KMS-11 (cell line): ENCODE measurements around the gene TWIST2.

ENCODE experiments used
- H2AFZ ChIP-seq: fragments of 200-600 bp; sonication (generic); 2 replicates; pipeline ENCODE4 v1.6.1; 2016; ENCODE audit warnings: antibody characterized with exemption, mixed run types, low read depth
- H3K27ac ChIP-seq: fragments of 200-600 bp; sonication (generic); 2 replicates; pipeline ENCODE4 v1.6.1; 2016; ENCODE audit warnings: mild to moderate bottlenecking, mixed run types
- H3K27me3 ChIP-seq: fragments of 200-600 bp; sonication (generic); 2 replicates; pipeline ENCODE4 v1.6.1; 2017; ENCODE audit warnings: mild to moderate bottlenecking, low read depth, mixed run types, moderate library complexity; ENCODE audit not compliant: insufficient read depth
- H3K36me3 ChIP-seq: fragments of 200-600 bp; sonication (generic); 2 replicates; pipeline ENCODE4 v1.6.1; 2017; ENCODE audit warnings: mild to moderate bottlenecking, mixed run types; ENCODE audit not compliant: insufficient read depth
- H3K4me1 ChIP-seq: fragments of 200-600 bp; sonication (generic); 2 replicates; pipeline ENCODE4 v1.6.1; 2016; ENCODE audit warnings: mild to moderate bottlenecking, low read depth, mixed run types; ENCODE audit not compliant: poor library complexity, severe bottlenecking
- H3K4me2 ChIP-seq: fragments of 200-600 bp; sonication (generic); 2 replicates; pipeline ENCODE4 v1.7.0; 2016; ENCODE audit warnings: mild to moderate bottlenecking, mixed run types
- H3K4me3 ChIP-seq: fragments of 200-600 bp; sonication (generic); IDR thresholded peaks from 2 replicates; pipeline ENCODE4 v1.6.1; 2017; ENCODE audit warnings: low read depth, low read length, mixed read lengths; ENCODE audit not compliant: insufficient read depth
- H3K79me2 ChIP-seq: fragments of 200-600 bp; sonication (generic); 2 replicates; pipeline ENCODE4 v1.6.1; 2016; ENCODE audit warnings: low read depth, mixed run types; ENCODE audit not compliant: insufficient read depth
- H3K9ac ChIP-seq: fragments of 200-600 bp; sonication (generic); 2 replicates; pipeline ENCODE4 v1.6.1; 2016; ENCODE audit warnings: mild to moderate bottlenecking, mixed run types
- H4K20me1 ChIP-seq: fragments of 200-600 bp; sonication (generic); 2 replicates; pipeline ENCODE4 v1.6.1; 2016; ENCODE audit warnings: mild to moderate bottlenecking, mixed run types; ENCODE audit not compliant: insufficient read depth
- CTCF ChIP-seq: fragments of 200-600 bp; sonication (generic); conservative IDR thresholded peaks from 2 replicates; pipeline ENCODE4 v1.6.1; 2017; ENCODE audit warnings: low read depth, mild to moderate bottlenecking, antibody characterized with exemption, low read length, moderate library complexity, mixed read lengths

The TWIST2 gene

DNA sequence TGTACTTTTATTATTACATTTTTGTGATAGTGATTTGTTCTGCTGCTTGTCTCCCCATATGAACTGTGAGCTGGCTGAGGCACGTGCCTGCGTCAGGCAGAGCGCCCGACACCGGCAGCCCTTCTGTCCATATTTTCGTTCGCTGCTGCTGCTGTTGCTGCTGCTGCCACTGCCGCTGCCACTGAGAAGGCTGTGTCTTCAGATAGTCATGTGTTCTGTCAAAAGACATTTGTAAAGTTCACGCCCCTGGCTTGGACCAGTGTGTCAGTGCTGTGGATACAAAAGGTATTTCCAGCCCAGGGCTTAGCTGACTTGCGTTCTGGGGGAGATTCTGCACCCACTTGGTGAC lies 47.0 kb downstream of the TWIST2 start:
- no peak overlapping the region for H2AFZ ChIP-seq
- no peak for TF ChIP-seq CTCF
- H3K79me2 ChIP-seq, result no peaks in the 10 kb centered on the region

GRCh38 chr2:238895361-238895882 lies 47.5 kb downstream of the TWIST2 start:
- Histone ChIP-seq H3K4me2 (no peak overlapping the region), H2AFZ (no peak overlapping the region)

More for the DNA sequence above, 47.0 kb downstream of the TWIST2 start:
- Histone ChIP-seq H3K27ac (no peak overlapping the region), H3K27me3 (peaks cover 24% of the 10 kb centered on the region; the same call in 1 of the 2 replicates), H3K4me2 (no peak overlapping the region), H3K4me3 (no peak overlapping the region), H3K4me1 (no peaks in the 10 kb centered on the region), H3K9ac (no peak overlapping the region), H4K20me1 (no peaks in the 10 kb centered on the region), H3K36me3 (no peaks in the 10 kb centered on the region)

GRCh38 chr2:238895891-238896600 lies 48.2 kb downstream of the TWIST2 start:
- Histone ChIP-seq H3K27ac (no peak overlapping the region), H3K4me3 (no peak overlapping the region), H3K9ac (no peak overlapping the region)

More at GRCh38 chr2:238895361-238895882, 47.5 kb downstream of the TWIST2 start:
- Histone ChIP-seq H3K36me3 (no peaks in the 10 kb centered on the region), H3K9ac (no peak overlapping the region), H3K4me3 (no peak overlapping the region), H3K27me3 (peaks cover 24% of the 10 kb centered on the region; the same call in 1 of the 2 replicates), H3K79me2 (no peaks in the 10 kb centered on the region), H3K4me1 (no peaks in the 10 kb centered on the region), H3K27ac (no peak overlapping the region), H4K20me1 (no peaks in the 10 kb centered on the region)
- no peak for TF ChIP-seq CTCF

GRCh38 chr2:238896641-238897040 lies 48.8 kb downstream of the TWIST2 start:
- TF ChIP-seq CTCF, result no peak
- no peak overlapping the region for H3K27ac ChIP-seq
- H2AFZ ChIP-seq, result no peak overlapping the region
- peaks cover 24% of the 10 kb centered on the region; the same call in 1 of the 2 replicates for H3K27me3 ChIP-seq
- H3K9ac ChIP-seq, result no peak overlapping the region
- no peak overlapping the region for H3K4me2 ChIP-seq
- H3K79me2 ChIP-seq, result no peaks in the 10 kb centered on the region
- no peaks in the 10 kb centered on the region for H3K36me3 ChIP-seq
- H3K4me3 ChIP-seq, result no peak overlapping the region
- H4K20me1 ChIP-seq, result no peaks in the 10 kb centered on the region
- H3K4me1 ChIP-seq, result no peaks in the 10 kb centered on the region

More at GRCh38 chr2:238895891-238896600, 48.2 kb downstream of the TWIST2 start:
- no peak overlapping the region for H2AFZ ChIP-seq
- no peaks in the 10 kb centered on the region for H3K4me1 ChIP-seq
- H3K36me3 ChIP-seq, result no peaks in the 10 kb centered on the region
- TF ChIP-seq CTCF, result no peak
- H3K4me2 ChIP-seq, result no peak overlapping the region
- H3K79me2 ChIP-seq, result no peaks in the 10 kb centered on the region
- peaks cover 24% of the 10 kb centered on the region; the same call in 1 of the 2 replicates for H3K27me3 ChIP-seq
- H4K20me1 ChIP-seq, result no peaks in the 10 kb centered on the region
